HG02588 (cell line): ENCODE measurements around the gene KCTD16.

Experiments used
- ATAC-seq: cut with Tn5 transposase; IDR thresholded peaks from one replicate; pipeline ENCODE4 v1.9.1; 2021; ENCODE audit warnings: mild to moderate bottlenecking, moderate library complexity; ENCODE audit not compliant: unreplicated experiment

Gene KCTD16

DNA sequence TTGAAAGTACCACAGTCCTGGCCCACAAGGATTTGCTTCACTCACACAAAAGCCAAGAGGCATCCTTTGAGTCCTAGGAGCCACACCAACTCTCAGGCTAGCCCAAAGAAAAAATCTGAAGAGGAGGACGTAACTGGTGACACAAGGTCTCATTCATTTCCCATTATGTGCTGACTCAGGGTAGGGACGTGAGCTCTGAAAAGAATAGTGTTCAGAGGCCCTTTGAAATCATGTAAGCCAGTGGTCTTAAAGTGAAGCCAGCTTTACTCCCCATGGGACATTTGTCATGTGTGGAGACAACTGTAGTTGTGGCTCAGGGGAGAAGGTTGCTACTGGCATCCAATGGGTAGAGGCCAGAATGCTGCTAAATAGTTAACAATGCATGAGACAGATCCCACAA is 332.4 kb downstream of the KCTD16 start:
- ATAC-seq = no peak

DNA sequence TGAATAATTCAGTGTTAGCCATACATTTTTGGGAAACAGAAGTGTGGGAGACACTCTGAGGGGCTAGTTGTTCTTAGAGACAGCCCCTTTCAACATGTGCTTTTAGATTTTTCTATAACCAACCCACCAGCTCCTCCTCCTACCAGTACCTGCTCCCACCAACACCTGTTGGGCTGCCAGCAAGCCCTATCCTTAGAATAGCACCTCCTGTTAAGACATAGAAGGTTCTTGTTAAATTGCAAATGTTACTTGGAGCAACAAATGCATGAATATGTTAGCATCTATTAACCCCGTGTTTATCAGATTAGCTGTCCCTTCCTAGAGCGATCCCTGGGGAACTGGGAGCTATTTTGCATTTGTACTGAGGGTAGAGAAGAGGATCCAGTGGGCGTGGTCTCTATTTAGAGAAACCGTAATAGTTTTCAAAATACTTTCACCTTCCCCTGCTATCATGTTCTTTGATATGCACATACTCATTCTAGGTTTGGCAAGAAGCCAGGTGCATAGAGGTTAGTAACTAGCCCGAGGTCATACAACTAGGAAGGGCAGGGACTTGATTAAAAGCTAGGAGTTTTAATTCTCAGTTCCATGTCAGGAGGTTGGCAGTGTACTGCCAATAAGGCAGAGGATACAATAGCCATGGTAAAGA is 334.4 kb downstream of the KCTD16 start:
- ATAC-seq = no peak

DNA sequence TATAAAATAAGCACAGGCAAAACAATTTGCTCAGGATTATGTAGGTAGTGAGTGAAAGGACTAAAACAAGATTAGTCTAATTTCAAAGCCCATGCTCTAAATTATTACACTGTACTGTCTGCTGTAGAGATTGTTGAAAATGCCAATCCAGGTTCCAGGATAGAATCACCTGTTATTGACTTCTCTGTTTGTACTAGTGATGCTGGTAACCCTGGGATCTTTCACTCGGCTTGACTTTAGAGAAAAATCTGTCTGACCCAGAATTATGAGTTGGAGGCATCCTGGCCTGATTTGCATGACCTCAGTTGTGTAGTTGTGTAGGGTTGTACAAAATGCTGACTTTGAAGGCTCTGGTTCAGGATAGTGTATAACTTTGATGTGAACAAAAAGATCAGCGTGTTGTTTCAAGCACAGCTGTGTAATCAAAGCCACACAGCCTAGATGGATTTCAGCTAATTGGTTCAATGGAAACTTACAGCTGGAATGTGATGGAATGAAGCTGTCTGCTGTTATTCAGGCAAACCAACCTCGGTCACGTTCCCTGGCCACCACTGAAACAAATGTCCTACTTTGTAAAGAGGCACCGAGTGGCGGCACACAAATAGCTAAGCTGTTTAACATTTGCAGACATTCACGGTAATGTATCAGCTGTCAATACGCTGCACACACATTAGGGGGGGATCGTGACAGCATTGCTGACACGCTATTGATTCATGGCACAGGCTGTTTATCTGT is 340.3 kb downstream of the KCTD16 start:
- ATAC-seq = no peak

- no peak for ATAC-seq
Measured at GRCh38 chr5:144511580-144512072, 341.0 kb downstream of the KCTD16 start.

GRCh38 chr5:144522698-144523097 is 352.0 kb downstream of the KCTD16 start:
- ATAC-seq = no peak

GRCh38 chr5:144525000-144525399 is 354.3 kb downstream of the KCTD16 start:
- no peak for ATAC-seq

GRCh38 chr5:144531188-144531587 is 360.5 kb downstream of the KCTD16 start:
- ATAC-seq = no peak
